ENCODE results near the gene FIGNL2. TPM values are rescaled to one million over a fixed set of nuclear protein-coding genes. Genes with fewer than 3 reads are reported as not detected.
"Not testable (repeated sequence)": the region's sequence is repeated elsewhere in the genome, so short reads cannot be mapped to it uniquely, and the experiment has no call there.

The FIGNL2 gene
- total RNA-seq, 4 donors from 2014 or later, result 1.1 to 2.1 (median 1.3) TPM

DNA sequence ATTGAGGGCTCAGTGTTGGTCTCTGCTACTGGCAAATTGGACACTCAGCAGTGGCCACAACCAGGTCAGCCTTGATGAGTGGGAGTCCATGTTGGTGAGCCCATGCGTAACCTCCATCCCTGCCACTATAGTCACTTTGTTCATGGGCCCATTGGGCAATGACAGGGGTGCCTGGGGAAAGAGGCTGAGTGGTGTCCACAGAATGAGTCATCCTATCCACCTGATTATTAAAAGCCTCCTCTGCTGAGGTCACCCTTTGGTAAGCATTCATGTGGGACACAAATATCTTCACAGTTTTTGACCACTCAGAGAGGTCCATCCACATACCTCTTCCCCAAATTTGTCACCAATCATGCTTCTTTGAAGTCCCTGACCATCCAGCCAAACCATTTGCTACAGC, 50.0 kb downstream of the FIGNL2 start:
- Histone ChIP-seq H3K27me3 (no peaks in the 10 kb centered on the region), H3K36me3 (no peaks in the 10 kb centered on the region), H3K27ac (no peak overlapping the region), H3K4me3 (no peak overlapping the region), H3K4me1 (no peaks in the 10 kb centered on the region), H3K9me3 (no peaks in the 10 kb centered on the region)
- 100% methylated on average over 1 of the region's 1 CpG for WGBS, 2 donors
- DNase-seq (ENCODE audit: low spot score in 2 of 2), result no peak
- TF ChIP-seq POLR2A (IDR thresholded peaks at IDR 0.05) (no peak), EP300 (IDR thresholded peaks at IDR 0.05) (no peak)
- TF ChIP-seq, protein P1, sequence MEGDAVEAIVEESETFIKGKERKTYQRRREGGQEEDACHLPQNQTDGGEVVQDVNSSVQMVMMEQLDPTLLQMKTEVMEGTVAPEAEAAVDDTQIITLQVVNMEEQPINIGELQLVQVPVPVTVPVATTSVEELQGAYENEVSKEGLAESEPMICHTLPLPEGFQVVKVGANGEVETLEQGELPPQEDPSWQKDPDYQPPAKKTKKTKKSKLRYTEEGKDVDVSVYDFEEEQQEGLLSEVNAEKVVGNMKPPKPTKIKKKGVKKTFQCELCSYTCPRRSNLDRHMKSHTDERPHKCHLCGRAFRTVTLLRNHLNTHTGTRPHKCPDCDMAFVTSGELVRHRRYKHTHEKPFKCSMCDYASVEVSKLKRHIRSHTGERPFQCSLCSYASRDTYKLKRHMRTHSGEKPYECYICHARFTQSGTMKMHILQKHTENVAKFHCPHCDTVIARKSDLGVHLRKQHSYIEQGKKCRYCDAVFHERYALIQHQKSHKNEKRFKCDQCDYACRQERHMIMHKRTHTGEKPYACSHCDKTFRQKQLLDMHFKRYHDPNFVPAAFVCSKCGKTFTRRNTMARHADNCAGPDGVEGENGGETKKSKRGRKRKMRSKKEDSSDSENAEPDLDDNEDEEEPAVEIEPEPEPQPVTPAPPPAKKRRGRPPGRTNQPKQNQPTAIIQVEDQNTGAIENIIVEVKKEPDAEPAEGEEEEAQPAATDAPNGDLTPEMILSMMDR (IDR thresholded peaks at IDR 0.05), result no peak

DNA sequence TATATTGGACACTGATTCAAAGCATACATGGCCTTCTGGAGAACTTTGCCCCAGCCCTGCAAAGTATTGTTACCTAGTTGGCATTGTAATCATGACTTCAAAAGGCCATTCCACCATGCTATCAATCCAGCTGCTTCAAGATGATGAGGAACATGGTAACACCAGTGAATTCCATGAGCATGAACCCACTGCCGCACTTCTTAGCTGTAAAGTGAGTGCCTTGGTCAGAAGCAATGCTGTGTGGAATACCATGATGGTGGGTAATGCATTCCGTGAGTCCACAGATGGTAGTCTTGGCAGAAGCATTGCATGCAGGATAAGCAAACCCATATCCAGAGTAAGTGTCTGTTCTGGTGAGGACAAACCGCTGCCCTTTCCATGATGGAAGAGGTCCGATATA, 50.5 kb downstream of the FIGNL2 start:
- not testable (repeated sequence) for H3K4me1 ChIP-seq; H3K9me3 ChIP-seq; H3K36me3 ChIP-seq; H3K4me3 ChIP-seq; H3K27me3 ChIP-seq; H3K27ac ChIP-seq; DNase-seq (ENCODE audit: low spot score in 2 of 2)
- WGBS, 2 donors, result 95 to 96% methylated on average over 4 of the region's 4 CpGs

DNA sequence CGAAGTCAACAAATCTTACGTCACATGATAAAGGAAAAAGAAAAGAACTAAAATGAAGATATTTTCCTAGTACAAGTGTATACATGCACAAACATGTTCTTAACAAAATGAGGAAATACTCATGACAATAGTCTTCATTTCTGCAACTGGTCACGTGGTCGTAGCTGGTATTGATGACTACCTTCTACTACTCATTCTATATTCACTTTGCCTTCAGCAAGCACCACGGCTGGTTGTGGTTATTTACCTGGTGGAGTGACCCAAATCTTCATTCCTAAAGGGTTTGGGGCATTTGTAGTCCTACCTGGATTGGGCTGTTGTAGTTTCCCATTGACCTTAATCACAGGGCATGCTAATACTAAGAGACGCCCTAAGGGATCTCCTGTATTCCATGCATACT, 51.2 kb downstream of the FIGNL2 start:
- Histone ChIP-seq H3K9me3 (no peaks in the 10 kb centered on the region), H3K27me3 (no peaks in the 10 kb centered on the region), H3K27ac (no peak overlapping the region), H3K4me3 (no peak overlapping the region), H3K36me3 (no peaks in the 10 kb centered on the region), H3K4me1 (no peaks in the 10 kb centered on the region)
- TF ChIP-seq EP300 (IDR thresholded peaks at IDR 0.05), result no peak
- TF ChIP-seq, protein P1 (IDR thresholded peaks at IDR 0.05), result no peak
- WGBS, 2 donors, result 91 to 93% methylated on average over 6 of the region's 6 CpGs
- DNase-seq (ENCODE audit: low spot score in 2 of 2), result no peak

DNA sequence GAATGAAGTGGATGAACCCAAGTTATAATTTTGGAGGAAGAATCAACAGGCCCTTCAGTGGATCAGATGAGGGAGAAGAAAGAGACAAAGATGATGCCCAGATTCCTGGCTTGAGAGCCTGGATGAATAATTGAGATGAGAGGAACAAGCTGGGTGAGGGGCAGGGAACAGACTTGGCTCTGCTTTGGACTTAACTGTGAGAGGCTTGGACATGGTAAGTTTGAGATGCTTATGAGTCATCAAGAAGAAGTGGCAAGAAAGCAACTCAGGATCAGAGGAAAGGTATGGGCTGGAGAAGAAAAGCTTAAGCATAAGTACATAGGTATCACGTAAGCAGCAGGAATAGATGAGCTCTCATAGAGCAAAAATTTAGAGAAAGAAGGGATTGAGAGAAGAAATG, 55.3 kb downstream of the FIGNL2 start:
- no peak overlapping the region for H3K27ac ChIP-seq
- WGBS, 2 donors, result 100% methylated on average over 1 of the region's 1 CpG
- DNase-seq (ENCODE audit: low spot score in 2 of 2), result no peak
- H3K9me3 ChIP-seq, result no peaks in the 10 kb centered on the region
- no peaks in the 10 kb centered on the region for H3K36me3 ChIP-seq
- TF ChIP-seq, protein P1 (IDR thresholded peaks at IDR 0.05), result no peak
- TF ChIP-seq EP300 (IDR thresholded peaks at IDR 0.05), result no peak
- TF ChIP-seq POLR2A (IDR thresholded peaks at IDR 0.05), result no peak
- H3K4me3 ChIP-seq, result no peak overlapping the region
- H3K4me1 ChIP-seq, result no peaks in the 10 kb centered on the region
- no peaks in the 10 kb centered on the region for H3K27me3 ChIP-seq

DNA sequence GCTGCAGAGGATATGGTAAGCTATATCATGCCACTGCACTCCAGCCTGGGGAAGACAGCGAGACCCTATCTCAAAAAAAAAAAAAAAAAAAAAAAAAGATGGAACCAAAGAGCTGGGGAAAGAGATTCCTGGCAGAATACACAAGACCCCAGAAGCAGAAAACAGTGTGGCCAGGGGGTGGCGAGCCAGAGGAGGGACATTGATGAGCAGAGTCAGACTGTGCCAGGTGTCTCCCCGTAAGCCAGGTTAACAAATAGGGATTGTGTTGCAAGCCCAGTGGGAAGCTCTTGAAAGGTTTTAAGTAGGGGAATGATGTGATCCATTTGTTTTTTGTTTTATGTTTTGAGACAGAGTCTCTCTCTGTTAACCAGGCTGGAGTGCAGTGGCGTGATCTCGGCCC, 56.1 kb downstream of the FIGNL2 start:
- H3K4me1 ChIP-seq, result no peaks in the 10 kb centered on the region
- WGBS, 2 donors, result 92 to 94% methylated on average over 5 of the region's 5 CpGs
- H3K27ac ChIP-seq, result no peak overlapping the region
- H3K36me3 ChIP-seq, result no peaks in the 10 kb centered on the region
- no peaks in the 10 kb centered on the region for H3K27me3 ChIP-seq
- TF ChIP-seq, protein P1 (IDR thresholded peaks at IDR 0.05), result no peak
- no peak for DNase-seq (ENCODE audit: low spot score in 2 of 2)
- H3K9me3 ChIP-seq, result no peaks in the 10 kb centered on the region
- no peak overlapping the region for H3K4me3 ChIP-seq

DNA sequence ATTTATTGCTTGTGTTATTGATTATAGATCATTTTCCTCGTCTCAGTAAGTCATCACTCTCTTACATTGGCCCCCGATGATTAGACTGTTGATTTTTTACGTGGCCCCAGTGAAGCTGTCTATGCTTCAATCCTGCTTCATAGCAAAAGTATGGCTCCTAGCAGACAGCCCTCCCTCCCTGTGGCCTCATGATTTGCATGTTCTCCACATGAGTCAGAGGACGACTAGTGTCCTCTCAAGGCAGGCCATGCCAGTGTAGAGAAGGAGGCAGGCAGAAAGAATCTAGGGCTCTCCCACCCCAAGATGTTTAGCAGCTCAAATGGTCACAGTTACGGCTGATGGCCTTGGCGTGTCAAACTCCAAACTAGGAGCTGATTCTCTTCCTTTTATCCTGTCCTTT, 59.6 kb downstream of the FIGNL2 start:
- no peak overlapping the region for H3K27ac ChIP-seq
- H3K4me1 ChIP-seq, result peaks cover 0 to 3% (median 0%) of the 10 kb centered on the region in 4 donors
- H3K4me3 ChIP-seq, result no peak overlapping the region
- WGBS, 2 donors, result 83 to 91% methylated on average over 6 of the region's 6 CpGs
- TF ChIP-seq POLR2A (IDR thresholded peaks at IDR 0.05) (no peak), EP300 (IDR thresholded peaks at IDR 0.05) (no peak)
- TF ChIP-seq, protein P1 (IDR thresholded peaks at IDR 0.05), result no peak
- no peaks in the 10 kb centered on the region for H3K9me3 ChIP-seq
- H3K27me3 ChIP-seq, result no peaks in the 10 kb centered on the region
- H3K36me3 ChIP-seq, result no peaks in the 10 kb centered on the region
- no peak for DNase-seq (ENCODE audit: low spot score in 2 of 2)

All from tibial nerve (tissue), 4 donors.